HT1080 (cell line): ENCODE results near the gene SREBF2. TPM values are rescaled to one million over a fixed set of nuclear protein-coding genes. Genes with fewer than 3 reads are reported as not detected.

Experiments used
- DNase-seq: peaks from one replicate; pipeline ENCODE4 v3.0.0-alpha.2; 2015; ENCODE audit warnings: low read depth
- polyA plus RNA-seq, 2 experiments: library from polyadenylated mRNA; depleted of rRNA; stranded (reverse); fragments of >200 nt; gene quantifications; 2 replicates each; pipeline ENCODE4 v1.2.3, GENCODE V29; 2015
- total RNA-seq: library from RNA; depleted of rRNA; stranded (reverse); fragments of >200 nt; shearing (Covaris generic); gene quantifications from 2 replicates; pipeline ENCODE4 v1.2.3, GENCODE V29; 2014; rRNA removed

Gene SREBF2
- 62.0 and 75.9 TPM in 2 replicates for total RNA-seq
- 91.0 and 101 TPM in 2 replicates for polyA plus RNA-seq (2015; cell fraction: cytosol; rRNA removed)
- 106 and 129 TPM in 2 replicates for polyA plus RNA-seq (2015; cell fraction: nucleus; rRNA removed)

DNA sequence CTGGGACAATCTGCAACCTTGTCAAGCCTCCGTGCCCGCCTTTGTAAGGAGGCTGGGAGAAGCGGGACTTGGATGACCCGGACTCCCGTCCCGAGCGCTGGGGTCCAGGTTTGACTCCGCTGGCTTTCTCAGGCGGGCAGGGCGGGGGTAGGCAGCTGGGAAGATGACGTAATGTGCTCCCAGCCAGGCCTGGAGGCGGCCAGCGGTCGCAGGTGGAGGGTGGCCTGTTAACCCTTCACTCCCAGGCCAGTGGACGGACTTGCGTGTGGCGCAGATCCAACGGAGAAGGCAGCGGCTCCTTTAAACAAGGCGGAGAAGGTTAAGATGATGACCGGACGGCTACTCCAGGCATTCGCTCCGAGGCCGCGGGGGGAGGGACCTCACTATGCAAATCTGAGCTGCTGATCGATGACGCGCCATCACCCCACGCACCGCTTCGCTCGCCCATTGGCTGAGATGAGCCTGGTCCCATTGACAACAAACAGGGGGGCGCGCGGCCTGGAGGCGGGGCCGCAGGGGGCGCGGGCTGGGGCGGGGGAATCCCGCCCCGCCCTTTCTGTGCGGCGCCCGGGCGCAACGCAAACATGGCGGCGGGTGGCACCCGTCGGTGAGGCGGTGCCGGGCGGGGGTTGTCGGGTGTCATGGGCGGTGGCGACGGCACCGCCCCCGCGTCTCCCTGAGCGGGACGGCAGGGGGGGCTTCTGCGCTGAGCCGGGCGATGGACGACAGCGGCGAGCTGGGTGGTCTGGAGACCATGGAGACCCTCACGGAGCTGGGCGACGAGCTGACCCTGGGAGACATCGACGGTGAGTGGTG, at the start of gene SREBF2:
SREBF2 (plus strand) TSS at position 553 of the 816 bp plus-strand sequence; CDS start at position 719, 166 bp downstream.
- peak; percentile 100 for DNase-seq

DNA sequence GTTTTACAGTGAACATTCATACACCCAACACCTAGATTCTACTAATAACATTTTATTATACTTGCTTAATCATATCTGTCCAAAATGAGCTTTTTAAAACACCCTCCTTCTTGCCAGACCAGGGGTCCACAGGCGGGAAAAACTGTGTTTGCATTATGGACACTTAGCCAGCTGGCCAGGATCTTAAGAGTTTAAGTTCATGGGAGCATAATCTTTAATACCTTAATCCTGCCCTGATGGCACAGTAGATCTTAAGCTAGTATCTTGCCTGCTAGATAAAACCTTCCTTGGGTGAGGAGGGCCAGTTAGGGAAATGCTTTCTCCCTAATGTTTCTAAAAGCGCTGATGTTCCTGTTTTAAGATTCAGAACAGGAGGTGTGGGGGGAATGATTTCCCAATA, 45.6 kb upstream of the SREBF2 start:
- DNase-seq, result no peak

DNA sequence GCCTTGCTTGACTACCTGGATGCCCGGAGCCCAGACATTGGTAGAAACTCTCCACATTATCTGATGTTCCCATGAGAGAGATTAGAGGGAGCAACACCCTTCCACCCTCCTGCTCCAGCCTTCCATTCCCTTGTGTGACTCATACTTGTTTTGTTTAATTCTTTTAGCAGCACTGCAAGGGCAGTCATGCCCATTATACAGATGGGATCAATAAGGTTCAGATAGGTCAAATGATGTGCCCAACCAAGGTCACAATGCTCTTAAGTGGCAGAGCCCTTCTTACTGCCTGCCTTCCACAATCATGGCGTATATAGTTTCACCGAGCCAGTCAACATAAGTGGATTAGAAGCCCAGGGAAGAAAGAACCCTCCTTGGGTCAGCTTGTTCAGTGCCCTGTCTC, 39.0 kb upstream of the SREBF2 start:
- no peak for DNase-seq

DNA sequence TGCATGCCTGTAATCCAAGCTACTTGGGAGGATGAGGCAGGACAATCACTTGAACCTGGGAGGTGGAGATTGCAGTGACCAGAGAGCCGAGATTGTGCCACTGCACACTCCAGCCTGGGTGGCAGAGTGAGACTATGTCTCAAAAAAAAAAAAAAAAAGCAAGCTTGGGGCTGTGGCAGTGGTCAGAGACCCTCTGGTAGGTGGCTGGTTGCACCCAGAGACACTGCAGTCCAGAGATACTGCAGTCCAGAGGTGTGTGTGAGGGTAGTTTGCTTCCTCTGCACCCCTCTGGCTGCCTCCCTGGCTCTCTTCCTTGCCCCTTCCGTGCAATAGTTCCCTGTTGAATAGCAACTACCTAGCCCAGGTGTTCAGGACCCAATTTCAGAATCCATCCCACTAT, 34.2 kb upstream of the SREBF2 start:
- no peak for DNase-seq

DNA sequence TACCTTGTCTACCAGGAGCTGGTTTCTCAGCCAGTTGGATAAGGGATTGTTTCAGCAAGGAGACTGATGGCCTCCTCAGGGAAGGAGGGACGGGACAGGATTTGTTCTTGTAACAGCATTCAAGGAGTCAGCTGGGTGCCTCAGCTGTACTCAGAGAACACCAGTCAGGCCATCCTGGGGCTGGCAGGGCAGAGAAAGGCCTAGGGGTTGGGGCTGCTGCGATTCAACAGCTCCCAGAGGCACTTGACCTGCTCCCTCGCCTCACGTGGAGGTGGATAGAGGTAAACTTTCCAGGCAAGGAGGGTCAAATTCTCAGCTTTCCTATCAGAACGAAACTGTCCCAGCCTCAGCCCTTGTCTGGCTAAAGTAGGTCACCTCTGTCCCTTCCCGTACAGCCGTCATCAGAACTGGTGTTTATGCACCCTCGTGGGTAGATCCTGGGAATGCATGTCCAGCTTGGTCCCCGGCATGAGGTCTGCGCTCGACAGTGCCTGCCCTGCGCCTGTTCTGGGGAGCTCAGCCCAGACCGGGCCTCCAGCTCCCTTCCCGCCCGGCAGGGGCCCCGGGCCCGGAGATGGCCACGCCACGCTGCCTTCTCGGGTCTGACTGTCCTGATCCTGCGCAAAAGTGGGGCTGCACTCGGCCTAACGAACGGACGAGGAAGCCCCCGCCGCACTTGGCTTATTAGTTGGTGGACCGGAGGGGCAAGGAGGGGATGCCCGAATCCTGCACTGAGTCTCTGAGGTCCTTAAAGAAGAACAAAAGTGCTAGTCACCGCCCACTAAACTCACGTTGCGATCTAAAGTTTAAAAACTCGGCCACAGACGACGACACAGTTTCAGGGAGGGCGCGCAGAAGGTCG, 33.2 kb upstream of the SREBF2 start:
- DNase-seq, result no peak

DNA sequence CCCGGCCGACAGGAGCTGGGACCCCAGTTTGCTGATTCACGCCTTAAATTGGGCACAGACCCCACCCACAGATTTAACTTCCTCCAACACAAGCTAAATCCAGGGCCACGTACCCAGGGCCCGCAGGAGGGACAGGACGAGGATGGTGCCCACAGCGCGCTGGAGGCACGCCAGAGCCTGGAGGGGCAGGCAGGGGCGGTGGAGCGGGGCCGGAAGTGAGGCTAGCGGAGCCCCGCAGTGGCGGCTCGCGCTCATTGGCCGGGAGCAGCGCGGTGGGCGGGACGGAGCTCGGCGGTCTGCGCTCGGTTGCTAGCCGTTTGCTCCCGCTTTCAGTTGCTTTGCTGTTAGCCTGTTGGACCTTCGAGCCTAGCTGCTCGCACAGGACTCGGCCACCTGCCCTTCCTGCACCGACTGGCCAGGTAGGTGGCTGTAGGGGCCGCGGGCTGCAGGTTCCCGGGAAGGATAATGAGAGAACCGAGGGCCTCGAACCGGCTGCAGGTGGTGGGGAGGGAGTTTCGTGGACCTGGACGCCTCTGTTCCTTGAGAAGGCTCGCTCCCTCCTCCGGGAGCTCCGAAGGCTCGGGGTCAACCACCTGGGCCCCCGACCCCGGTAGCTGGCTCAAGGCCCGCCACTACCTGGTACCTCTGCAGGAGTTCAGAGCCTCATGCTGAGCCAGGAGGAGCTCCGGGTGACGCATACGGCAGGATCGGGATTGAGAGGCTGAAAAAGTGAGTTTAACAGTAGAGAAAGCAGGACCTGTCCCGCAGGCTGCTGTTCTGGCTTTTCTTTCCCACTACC, 32.4 kb upstream of the SREBF2 start, which contains the start of gene CCDC134:
CCDC134 (plus strand) TSS at position 332 of the 799 bp plus-strand sequence. CDS start 8,212 bp downstream, outside the sequence.
- DNase-seq, result peak; percentile 86

DNA sequence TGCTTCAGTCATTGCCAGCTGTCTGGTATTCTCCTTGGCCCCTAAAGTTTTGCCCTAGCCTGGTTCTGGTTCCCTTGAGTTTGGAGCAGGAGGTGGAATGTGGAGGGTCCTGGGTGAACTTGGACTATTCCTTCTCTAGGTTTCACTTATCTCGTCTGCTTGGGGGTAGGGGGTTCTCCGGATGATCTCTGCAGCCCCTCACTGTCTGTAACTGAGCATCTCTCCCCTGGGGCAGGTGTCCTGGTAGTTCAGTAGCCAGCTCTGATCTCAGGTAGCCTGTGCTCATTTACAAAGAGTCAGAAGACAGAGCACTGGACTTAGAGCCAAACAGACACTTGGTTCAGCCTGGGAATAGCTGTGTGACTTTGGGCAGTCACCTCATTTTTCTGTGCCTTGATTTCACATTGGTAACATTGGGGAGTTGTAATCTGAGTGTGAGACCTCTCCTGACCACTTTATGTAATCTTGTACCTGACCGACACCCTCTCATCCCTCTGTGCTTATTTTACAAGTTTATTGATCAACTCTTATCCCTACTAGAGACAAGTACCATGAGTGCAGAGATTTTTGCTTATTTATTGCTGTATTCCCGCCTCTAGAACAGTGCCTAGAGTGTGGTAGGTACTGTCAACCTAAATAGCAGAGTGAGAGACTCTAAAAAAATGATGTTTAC, 31.6 kb upstream of the SREBF2 start:
- no peak for DNase-seq

DNA sequence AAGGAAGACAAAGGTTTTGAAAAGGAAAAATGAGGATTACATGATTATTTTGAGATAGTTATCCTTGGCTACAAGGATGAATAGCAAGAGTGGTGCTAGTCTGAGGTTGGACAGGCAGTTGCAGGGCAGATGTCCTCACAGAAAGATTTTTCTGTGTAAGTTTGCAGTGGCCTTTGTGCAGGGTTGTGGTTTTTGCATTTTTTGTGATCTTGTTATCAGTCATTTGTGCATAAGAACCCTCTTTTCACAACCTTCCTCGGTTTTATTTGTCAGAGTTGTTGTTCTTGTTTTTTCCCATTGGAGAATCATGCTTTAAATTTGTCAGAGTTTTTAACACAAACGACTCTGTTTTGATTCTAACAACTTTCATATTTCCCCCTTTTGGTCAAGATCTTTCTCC, 31.0 kb upstream of the SREBF2 start:
- DNase-seq, result no peak

DNA sequence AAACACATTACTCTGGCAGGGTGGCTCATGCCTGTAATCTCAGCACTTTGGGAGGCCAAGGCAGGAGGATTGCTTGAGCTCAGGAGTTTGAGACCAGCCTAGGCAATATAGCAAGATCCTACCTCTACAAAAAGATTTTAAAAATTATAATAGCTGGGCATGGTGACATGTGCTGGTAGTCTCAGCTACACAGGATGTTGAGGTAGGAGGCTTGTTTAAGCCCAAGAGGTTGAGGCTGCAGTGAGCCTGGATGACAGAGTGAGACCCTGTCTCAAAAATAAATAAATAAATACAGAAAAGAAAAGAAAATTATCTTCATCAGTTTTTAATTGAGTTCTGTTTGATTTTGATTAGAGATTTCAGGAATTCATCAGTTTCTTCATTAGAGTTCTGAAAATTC, 27.3 kb upstream of the SREBF2 start:
- DNase-seq, result no peak

DNA sequence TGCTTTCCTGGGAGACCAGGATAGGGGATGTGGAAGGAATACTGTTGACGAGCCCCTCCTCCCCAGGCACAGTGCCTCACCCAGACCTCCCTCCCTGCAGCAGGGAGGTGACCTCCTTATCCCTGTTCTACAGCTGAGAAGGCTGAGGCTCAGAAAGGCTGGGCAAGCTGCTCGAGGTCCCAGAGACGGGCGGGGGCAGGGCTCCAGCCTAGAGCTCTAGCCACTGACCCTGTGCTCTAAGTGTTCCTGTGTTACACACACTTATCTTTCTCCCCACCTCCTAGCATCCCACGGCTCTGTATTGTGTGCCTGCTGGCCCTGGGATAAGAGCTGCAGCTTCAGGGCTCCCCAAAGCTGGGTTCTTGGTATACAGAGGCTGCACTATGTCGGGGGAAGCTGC, 24.5 kb upstream of the SREBF2 start:
- no peak for DNase-seq

DNA sequence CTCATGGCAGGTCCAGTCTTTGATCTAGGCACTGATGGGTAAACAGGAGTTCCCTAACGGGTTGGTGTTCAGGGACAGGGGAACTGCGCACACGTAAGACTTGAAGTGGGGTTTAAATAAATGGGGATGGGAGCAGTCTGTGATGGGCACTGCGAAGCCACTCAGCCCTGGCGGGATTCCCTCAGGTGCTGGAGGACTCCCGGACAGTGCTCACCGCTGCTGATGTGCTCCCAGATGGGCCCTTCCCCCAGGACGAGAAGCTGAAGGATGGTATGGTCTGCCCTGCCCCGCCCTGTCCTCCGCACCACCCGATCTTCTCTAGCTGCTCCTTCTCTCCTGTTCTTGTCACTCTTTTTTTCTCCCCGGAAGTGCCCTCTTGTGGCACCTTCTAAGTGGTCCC, 22.9 kb upstream of the SREBF2 start:
- DNase-seq, result no peak

DNA sequence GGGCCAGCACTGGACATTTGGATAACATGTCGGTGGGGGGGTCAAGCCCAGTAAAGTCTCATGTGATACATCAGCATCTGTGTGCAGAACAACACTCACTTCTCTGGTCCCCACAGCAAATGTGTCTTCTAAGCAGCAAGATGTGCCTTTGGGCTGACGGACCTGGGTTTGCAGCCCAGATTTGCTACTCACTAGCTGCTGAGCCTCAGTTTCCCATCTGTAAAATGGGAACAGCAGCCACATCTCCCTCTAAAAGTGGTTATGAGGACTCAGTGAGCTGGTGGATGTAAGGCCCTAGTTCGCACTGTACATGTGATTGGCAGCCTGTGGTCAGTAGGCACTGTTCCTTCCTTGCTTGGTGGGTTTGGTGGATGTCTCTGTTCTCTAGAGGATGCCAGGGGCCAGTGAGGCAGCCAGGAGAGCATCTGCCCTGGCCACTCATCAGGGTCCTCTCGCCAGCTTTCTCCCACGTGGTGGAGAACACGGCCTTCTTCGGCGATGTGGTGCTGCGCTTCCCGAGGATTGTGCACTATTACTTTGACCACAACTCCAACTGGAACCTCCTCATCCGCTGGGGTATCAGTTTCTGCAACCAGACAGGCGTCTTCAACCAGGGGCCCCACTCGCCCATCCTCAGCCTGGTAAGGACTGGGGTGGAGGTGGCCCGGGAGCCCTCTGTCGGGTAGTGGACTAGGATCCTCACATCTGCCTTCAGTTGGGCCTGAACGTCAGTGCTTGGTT, 19.9 kb upstream of the SREBF2 start:
- DNase-seq, result no peak

DNA sequence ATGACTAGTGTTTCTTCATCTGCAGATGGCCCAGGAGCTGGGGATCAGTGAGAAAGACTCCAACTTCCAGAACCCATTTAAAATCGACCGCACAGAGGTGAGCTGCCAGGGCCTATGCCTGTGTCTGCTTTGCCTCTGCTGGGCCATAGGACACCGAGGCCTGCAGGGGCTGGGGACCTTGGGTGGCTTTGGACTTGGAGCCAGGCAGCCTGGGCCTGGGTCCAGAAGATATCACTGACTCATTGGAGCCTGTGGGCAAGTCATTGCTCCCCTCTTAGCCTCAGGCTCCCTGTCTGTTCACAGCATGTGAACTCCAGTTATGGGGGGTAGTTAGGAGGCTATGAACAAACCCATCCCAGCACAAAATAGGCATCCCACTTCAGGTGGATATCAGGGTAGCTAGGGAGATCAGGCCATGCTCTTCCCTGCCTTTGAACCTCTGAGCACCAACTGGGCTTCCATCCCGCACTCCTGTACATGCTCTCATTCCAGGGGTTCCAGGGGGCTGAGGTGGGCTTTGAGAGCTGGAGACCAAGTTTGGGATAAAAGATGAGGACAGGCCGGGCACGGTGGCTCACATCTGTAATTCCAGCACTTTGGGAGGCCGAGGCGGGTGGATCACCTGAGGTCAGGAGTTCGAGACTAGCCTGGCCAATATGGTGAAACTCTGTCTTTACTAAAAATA, 19.0 kb upstream of the SREBF2 start:
- no peak for DNase-seq

DNA sequence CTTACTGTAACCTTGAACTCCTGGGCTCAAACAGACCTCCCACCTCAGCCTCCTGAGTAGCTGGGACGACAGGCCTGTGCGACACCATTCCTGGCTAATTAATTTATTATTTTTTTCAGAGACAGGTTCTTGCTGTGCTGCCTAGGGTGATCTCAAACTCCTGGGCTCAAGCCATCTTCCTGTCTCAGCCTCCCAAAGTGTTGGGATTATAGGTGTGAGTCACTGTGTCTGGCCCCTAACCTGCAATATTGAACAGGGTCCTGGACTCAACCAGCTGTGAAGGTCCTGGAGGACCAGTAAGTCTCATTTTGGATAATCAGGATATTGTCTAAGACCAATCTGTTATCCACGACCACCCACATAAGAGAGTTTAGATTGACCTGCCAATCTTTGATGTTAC, 17.2 kb upstream of the SREBF2 start:
- no peak for DNase-seq

DNA sequence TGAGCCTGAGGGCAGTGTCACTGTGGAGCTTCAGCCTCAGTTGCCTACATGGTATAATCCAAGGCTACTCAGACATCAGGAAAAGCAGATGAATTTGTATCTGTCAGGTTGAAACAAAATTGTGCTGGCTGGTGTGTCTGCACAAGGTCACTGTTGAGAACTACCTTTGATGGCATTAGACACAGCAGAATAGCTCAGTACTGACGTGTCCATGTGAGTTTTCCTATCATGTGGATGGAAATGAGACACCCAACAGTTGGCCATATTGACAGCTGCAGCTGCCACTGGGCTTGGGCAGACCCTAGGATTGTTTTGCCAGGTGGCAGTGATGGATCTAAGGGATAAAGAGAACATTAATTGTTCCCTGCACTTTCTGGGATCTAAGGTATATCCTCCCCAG, 16.7 kb upstream of the SREBF2 start:
- no peak for DNase-seq

DNA sequence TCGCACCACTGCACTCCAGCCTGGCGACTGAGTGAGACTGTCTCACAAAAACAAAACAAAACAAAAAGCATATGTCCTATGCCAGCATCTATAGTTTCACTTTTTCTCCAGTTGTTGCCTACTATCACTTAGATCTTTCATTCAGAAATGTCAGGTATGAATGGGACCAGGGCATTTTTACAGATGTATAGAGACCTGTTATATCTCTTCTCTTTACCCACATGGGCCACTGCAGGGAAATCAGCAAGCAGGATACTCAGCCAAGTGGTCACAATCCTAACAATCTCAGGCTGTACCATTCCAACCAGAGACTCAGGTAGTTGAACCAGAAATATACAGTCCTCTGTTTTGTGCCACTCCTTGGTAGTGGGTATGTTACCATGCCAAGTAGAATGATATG, 16.0 kb upstream of the SREBF2 start:
- no peak for DNase-seq

DNA sequence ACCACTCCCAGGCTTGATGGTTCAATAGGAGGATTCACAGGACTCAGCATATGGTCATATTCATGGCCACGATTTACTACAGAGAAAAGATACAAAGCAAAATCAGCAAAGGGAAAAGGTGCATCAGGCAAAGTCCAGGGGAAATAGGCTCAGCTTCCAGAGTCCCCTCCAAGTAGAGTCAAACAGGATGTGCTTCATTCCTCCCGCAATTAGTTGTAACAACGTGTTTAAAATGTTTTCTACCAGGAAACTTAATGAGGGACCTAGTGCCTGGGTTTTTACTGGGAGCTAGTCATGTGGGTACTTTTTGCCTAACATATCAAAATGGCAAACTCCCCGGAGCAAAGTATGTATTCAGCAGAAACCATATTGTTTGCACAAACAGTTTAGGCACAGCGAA, 14.9 kb upstream of the SREBF2 start:
- no peak for DNase-seq

DNA sequence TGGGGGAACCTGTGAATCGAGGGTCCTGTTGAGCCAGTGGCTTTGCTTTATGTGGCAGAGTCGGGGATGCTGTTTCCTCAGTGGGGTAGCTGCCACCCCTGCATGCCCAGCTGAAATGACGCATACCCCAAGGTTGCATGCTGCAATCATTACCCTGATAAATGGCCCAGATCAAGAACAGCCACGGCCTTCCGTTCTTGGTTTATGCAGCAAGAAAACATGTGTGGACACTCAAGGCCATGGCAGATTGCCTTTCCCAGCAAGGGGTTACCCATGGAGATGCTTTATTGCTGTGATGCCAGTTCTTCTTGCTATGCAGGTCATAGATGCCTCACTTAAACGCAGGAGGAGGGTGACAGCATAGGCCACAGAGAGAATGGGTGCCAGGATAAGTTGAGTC, 14.3 kb upstream of the SREBF2 start:
- no peak for DNase-seq

DNA sequence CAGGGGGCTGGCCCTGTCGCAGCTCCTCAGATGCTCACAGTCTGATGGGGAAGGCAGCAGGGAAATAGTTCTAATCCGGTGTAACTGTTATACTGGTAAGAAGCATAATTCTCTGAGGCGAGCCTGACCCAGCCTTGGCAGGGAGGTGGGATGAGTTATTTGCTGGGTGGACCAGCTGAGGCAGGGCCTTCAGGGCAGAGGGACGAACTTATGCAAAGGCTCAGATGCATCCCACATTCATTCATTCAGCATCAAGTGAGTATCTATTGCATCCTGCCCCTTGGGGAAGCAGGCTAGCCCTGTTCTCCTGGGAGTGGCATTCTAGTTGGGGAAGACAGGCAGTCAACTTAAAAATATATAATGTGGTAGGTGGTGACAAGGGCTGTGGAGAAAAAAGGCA, 13.6 kb upstream of the SREBF2 start:
- DNase-seq, result no peak
